ENCODE data around the gene CENPP.
A peak's percentile ranks its signal among the peaks of the same experiment; 100 is the strongest.

CENPP gene

DNA sequence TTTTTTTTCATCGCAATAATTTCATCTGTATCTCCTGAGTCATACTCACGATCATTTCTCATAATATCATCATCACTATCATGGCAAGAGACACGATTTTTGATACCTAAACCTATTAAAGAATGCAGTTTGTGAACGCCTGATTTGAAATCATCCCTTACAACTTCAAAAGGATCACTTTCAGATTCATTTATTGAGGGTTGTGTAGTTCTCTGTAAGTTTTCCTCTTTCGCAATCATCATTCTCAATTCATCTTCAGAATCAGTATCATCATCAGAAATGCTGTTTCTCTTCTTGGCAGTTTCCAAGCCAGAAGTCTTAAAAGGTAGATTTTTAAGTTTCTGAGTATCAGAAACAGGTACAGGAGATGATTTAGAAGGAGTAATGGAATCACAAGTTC lies 10.3 kb upstream of the CENPP start:
- no peak for DNase-seq

DNA sequence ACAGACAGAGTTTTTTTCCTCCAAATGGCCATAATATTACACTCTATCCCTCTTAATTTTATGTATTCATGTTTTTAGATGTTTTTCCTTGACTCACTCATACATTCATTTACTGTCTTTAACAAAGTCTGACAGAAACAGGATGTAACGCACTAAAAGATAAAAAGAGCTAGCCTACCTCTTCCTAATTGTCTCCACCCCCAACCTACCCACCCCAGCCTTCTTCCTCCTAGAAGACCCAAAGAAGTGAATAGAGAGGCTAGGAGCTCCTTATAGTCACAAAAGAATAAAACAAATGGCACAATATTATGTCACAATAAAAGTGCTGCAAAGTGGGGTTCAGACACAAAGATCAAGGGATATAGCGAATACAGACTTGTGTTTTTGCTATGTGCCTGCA lies 1.3 kb upstream of the CENPP start:
- peak in 1 of 2 donors; percentile 3 for DNase-seq

DNA sequence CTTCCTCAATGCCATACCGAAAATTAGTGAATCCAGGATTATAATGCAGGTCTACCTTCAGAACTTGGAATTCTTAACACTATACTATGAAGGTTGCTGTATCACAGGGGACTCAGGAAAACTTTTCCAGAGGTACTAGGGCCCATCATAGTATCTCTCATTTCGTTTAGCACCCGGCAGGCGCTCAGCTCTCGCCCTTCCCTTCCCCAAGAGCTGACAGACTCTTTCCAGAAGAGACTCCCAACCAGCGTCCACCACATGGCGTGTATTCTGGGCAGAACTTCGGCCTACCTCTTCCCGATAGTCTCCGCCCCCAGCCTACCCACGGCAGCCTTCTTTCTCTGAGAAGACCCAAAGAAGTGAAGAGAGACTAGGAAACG lies 874 bp upstream of the CENPP start:
- peak in 1 of 2 donors; percentile 55 for DNase-seq

DNA sequence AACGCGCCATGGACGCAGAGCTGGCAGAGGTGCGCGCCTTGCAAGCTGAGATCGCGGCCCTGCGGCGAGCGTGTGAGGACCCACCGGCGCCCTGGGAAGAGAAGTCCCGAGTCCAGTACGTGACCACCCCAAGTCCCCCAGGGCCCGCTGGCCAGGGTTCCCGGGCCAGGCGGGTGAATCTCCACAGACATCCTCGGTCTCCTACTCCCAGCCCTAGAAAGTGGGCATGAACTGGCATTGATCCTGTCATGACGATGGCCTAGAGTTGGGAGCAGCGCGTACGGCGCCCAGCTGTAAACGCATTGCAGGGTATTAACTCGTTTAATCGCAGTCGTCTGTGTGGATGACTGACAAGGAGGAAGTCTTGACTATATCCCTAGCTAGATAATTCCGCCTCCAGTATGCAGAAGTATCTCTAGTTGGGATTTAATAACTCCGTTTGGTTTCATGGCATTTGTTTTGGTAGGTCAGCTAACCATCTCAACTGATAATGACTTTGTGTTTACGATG lies 293 bp downstream of the CENPP start:
- peak; percentile 24 to 39 for DNase-seq

DNA sequence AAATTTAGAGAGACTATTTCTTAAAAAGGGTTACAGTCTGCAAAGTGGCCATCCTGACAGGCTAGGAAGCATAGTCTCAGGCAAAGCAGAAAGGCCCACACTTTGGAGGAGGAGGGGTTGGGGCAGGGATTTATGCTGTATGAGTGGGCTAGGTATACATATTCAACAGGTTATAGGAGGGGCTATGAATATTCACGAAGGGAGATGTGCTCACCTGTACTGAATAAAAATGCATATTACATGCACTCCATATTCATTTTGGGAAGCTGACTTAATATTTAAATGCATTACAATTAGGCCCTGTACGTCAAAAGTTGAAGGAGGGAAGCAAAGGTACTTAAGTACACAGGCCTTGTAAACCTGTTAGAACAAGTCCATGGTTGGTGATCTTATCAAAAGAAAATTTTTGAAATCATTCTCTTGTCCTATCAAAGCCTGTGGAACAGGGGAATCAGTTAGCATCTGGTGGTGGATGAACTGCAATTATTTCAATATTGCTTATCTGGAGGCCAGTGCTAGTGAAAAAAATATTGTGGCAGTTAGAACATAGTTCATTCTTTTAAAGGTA lies 1.6 kb downstream of the CENPP start:
- DNase-seq, result no peak

DNA sequence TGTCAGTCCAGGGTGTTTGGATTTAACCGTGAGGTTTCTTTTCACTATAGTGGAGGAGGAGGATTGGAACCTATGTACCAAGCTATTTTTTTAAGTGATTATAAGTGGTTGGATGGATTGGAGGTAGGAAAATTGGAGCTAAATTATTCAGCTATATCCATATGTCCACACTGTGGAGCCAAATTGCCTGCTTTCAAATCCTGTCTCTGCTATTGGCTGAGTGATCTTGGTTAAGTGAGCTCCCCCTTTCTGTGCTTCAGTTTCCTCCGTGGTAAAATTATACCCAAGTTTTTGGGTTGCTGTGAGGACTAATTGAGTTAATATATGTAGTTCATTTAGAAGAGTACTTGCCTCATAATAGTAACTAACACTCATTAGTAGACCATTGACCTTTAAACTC lies 2.5 kb downstream of the CENPP start:
- peak in 1 of 2 donors; percentile 11 for DNase-seq

DNA sequence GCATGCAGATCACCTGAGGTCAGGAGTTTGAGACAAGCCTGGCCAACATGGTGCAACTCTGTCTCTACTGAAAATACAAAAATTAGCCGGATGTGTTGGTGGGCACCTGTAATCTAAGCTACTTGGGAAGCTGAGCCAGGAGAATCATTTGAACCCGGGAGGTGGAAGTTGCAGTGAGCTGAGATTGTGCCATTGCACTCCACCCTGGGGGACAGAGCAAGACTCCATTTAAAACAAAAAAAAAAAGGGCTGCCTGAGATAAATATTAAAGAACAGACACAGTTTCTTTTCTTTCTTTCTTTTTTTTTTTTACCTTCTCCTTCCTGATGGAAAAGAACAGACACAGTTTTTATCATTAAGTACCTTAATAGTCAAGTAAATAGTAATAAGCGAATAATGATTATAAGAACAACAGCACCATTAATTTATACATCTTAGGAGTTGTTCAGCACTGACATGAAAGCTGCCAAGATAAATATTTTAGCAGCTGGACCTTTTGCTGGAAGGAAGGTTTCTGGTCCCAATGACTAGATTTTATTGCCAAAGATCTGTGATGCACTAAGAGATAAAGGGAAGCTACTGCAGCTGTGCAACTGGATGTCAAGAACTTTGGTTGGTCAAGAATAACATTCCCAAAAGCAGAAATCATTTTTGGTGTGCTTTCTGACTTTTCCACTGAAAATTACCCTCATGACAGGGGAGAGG lies 7.0 kb downstream of the CENPP start:
- DNase-seq, result no peak

DNA sequence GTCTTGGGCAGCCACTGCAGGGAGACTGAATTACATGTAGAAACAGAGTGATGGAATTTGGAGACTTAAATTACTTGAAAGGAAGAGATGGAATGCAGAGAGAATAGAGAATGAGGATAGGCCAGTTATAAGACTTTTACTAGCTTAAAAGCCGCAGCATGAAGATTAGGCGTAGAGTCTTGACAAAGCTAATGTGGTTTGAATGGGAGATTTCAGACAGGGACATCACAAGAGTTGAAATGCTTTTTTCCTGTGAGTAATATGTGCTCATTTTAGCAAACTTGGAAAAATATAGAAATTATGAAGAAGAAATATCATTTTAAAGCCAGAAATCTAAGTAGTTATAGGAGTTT lies 7.5 kb downstream of the CENPP start:
- DNase-seq, result no peak

DNA sequence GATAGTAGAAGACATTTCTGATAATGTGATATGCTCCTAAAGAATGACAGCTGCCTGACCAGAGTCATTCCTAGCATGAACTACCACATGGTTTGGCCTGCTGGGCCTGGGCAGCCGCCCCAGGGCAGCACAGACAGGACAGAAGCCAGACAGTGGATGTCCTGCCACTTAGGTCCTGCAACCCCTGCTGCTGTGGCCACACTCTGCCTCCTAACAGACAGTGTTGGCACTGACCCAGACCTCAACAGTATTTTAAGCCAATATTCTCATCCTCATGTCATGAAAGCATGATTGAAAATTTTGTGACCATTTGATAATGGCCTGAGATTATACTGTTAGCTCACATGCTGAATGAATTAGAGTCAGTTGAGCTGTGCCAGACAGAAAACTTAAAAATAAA lies 15.8 kb downstream of the CENPP start:
- no peak for DNase-seq

DNA sequence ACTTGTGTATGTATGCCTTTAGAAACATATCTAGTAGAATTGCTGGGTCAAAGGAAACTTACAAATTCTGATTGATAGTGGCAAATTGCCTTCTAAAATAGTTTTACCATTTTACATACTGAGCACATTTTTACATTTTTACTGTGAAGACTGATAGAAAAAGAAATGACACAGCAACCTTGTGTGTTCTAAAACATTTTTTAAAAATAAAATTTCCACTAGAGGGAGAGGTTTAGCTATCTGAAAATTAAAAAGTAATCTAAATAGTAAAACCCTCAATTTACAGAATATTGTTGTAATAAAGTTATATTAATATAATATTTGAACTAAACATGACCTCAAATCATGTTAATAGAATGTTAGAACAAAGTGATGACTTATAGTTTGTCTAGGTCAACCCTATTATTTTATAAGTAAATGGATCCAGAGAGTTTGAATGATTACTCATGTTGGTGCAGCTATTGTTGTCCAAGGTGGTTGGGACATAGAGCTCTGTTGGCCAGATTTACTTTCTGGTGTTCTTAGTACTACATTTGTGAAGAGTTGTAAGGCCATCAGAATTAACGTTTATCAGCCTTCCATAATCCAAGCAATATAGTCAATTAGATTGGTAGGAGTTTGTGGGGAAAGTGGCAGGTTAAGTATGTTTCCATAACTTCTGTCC lies 17.2 kb downstream of the CENPP start:
- peak in 1 of 2 donors; percentile 27 for DNase-seq

DNA sequence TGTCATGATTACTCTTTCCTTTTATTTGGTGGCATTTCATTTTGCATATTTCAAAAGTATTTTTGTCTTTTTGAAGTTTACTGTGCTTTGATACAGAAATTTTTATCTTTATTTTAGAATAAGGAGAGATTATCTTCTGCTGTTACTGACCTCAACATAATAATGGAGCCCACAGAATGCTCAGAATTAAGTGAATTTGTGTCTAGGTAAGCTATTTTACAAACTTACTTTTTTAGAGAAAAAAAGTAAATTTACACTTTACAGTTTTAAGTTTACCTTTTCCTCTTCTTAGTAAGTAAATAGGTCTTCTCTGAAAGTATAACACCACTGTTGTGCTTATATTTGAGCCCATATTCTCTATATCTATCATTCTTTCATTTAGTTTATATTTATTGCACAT lies 19.8 kb downstream of the CENPP start:
- no peak for DNase-seq

DNA sequence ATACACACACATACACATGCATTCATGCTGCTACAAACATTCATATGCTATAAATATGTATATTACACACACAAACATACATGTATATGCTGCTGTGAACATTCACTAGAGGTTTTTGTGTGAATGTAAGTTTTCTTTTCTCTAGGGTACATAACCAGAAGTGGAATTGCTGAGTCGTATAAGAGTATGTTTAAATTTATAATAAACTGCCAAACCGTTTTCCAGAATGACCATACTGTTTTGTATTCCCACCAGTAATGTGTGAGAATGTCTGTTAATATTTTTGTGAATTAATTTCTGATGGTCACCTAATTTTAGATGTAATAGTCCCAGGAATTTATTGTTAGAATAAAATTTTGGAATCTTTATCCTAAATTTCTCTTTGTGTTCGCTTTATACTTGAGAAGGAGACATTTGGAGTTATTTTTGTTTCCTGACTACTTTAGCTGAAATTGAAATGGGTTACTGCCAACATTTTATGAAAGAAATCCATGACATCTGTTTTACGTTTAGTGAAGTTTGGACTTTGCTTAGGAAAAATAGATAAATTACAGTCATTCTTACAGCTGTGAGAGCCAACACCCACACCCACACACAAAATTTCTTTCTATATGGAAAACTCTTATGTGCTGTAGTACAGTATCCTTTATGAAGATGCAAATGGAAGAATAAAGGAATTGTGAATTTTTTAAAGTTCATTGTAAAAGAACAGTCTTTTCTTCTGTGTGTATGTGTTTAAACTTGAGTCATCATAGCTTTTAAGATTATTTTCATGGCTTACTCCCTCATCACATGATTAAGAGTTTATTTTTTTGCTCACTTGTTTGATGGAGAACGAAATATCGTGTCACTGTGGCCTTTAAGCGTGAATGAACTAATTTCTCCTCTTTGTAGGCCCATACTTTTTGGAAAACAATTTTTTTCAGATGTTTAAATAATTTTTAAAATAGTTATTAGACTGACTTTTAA lies 24.3 kb downstream of the CENPP start:
- DNase-seq, result no peak

DNA sequence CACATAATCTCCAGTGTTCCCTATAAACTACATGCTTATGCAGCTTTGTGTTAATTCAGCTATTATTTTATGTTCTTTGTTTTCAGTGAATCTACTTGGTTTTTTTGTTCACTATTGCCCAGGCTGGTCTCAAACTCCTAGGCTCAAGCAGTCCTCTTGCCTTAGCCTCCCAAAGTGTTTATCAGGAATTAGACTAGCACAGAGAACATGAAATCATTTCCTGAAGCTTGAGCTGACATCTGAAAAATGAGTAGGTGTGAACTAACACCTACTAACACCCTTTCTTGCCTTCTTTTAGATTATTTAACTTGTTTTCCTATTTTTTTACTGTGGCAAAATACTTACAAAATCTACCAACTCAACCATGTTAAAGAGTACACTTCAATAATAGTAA lies 25.0 kb downstream of the CENPP start:
- no peak for DNase-seq

DNA sequence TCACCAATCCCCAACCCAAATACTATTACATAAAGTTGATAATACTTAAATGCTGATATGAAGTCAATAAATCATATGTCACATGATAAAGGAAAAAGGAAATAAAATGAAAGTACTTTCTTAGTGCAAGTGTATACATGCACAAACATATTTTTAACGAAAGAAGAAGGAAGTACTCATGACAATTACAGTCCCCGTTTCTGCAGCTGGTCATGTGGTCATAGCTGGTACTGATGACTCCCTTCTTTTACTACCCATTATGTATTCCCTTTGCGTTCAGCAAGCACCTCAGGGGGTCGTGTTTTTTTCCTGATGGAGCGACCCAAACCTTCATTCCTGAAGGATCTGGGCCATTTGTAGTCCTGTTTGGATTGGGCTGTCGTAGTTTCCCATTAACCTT lies 27.3 kb downstream of the CENPP start:
- peak; percentile 40 to 61 for DNase-seq

DNA sequence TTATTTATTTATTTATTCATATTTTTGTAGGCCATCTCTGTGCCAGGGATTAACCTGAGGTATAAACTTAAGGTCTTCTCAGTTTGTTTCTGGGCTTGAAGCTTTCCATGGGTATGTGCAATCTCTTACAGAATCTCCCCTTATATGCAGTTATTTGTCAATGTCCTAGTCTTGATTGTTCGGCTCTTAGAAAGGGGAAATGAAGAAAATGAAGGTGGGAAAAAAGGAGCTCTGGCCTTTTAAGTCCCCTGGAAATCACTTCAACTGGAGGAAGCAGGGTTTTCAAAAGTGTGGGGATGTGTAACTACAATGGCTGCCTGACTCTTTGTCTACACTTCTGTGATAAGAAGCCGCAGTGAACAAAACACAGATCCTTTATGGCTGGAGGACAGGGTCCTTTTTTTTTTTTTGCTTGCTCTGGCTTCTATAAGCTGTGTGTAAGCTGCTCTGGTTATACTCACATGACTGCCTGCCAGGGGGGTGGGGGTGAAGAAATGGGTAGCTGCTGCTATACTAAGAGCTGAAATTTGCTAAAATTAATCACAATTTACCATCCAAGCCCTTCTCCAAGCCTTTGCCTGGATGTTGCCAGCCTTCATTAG lies 33.7 kb downstream of the CENPP start:
- DNase-seq, result peak; percentile 9 to 24

DNA sequence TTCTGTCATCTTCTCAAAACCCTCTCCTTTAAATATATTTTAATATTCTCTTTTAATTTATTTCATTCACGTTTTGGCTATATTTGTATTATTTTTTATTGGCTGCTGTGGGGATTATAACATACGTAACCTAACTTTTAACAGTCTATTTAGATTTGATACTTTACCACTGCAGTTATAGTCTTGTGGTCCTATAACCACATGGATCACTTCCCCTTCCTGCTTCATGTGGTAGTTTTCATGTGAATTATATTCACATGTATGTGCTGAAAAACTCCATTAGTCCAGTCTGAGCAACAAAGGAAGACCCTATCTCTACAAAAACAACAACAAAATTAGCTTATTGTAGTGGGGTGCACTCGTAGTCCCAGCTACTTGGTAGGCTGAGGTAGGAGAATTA lies 34.3 kb downstream of the CENPP start:
- peak in 1 of 2 donors; percentile 6 for DNase-seq

DNA sequence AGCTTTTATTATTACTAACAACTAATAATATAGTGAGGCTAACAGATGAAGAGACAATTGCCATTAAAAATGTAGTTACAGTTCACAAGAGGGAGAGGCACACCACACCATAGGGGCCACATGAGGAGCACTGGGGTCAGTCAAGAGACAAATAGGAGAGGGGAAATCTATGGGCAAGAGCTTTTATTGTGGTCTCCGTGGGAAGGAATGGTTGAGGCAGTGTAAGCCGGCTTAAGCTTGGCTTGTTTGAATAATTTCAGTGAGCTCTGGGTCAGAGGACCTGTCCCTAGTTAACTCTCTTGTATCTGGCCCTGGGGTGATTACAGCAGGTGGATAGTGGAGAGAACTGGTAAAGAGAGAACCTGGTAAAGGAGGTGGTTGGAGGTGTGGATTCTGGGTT lies 43.3 kb downstream of the CENPP start:
- no peak for DNase-seq

DNA sequence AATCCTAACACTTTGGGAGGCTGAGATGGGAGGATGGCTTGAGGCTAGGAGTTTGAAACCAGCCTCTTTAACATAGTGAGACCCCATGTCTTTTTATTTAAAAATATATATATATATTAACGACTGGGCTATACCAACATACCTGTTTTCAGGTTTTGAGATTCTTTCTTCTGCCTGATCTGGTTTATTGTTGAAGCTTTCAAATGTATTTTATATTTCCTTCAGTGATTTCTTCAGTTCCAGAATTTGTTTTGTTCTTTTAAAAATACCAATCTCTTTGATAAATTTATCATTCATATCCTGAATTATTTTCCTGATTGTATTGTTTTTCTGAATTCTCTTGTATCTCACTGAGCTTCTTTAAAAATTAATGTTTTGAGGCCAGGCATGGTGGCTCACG lies 47.4 kb downstream of the CENPP start:
- no peak for DNase-seq

DNA sequence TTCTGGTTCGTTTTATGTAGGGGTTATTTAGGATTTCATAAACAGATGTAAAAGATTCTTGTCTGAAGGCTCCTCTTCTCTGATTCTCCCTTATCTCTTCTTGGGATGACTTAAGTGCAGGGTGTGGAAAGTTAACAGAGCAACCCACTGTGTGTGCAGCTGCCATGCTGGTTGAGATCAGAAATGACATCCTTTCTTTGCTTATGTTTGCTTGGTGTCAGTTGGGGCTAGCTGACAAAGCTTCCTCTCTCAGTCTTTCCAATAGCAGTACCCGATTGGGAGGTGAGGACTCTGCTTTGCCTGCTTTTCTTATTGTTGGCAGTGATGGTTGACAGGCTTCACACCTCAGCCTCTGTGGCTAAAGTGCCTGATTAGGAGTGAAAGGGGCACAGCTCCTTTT lies 52.1 kb downstream of the CENPP start:
- no peak for DNase-seq

DNA sequence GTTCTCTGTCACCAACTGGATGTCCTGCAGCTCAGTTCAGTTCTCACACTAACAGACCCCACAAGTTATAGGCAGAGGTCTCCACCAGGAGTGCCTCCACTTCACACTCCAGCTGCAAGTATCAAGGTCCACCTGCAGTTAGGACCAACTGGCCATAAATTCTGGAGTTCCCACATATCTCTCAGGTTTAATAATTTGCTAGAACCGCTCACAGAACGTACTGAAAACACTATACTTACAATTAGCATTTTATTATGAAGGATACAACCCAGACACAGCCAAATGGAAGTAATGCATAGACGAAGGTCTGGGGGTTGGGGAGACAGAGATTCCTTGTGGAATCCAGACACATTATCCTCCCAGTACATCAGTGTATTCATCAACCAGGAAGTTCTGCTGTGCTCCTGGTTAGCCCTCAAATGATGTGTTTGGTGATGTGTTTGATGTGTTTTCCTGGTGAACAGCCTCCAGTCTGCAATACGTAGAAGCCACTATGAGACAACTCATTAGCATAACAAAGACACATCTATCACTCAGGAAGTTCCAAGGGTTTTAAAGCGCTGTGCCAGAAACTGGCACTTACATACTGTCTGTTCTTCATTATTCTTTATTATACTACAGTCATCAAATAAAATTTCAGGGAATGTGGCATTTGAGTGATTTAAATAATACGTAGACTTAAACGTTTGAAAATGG lies 53.3 kb downstream of the CENPP start:
- no peak for DNase-seq

DNA sequence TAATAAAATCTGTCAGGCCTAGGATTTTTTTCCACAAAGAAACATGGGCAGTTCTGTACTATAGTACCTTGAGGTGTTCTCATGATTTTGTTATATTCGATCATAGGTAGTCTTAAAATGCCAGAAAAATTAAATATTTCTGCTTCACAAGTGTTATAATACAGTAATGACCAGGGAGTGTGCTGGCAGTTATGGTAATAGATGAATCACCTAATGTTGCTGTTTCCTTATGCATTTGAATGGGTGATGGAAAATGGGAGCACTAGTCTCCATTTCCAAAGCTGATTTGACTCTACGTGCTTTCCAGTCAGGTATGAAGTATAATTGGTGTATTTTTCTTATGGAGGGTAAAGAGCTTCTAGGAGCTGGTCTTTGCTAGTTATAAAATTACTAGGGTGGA lies 54.9 kb downstream of the CENPP start:
- DNase-seq, result no peak

DNA sequence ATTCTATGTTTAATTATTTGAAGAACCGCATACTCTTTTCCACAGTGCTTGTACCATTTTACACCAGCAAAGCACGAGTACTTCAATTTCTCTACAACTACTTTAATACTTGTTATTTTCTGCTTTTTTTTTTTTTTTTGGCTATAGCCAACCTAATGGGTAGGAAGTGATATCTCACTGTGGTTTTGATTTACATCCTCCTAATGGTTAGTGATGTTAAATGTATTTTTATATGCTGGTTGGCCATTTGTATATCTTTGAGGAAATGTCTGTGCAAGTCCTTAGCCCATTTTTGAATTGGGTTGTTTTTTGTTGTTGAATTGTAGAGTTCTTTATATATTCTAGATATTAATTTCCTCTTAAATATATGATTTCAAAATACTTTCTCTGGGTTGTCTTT lies 56.0 kb downstream of the CENPP start:
- DNase-seq, result no peak

Measured in inflammatory macrophage treated with lipopolysaccharide for 1 hour (primary cell).